Endothelial cell of umbilical vein (primary cell): ENCODE measurements around the gene TMEM207. TPM values are rescaled to one million over a fixed set of nuclear protein-coding genes. Genes with fewer than 3 reads are reported as not detected.
A peak's percentile ranks its signal among the peaks of the same experiment; 100 is the strongest.

Experiments used
- BruUV-seq: library from RNA; stranded (reverse); fragments of 400-500 nt; replicated peaks from 2 replicates; lab custom pipeline; 2021; lab: Mats Ljungman, UMichigan
- CTCF ChIA-PET: fragments of 300-600, 350-600 bp; sonication (Branson Sonifier 250); formaldehyde crosslinking; loops from one replicate; lab custom pipeline; 2021; ENCODE audit warnings: antibody characterized with exemption, inconsistent platforms; lab: Charles Lee
- POLR2A ChIA-PET: fragments of 300-600, 350-600 bp; sonication (Branson Sonifier 250); formaldehyde crosslinking; loops from one replicate; lab custom pipeline; 2021; ENCODE audit warnings: antibody characterized with exemption, inconsistent platforms; lab: Charles Lee
- DNase-seq: peaks from one replicate; pipeline ENCODE4 v3.0.0-alpha.2; 2011; ENCODE audit warnings: low read depth, low spot score
- FAIRE-seq: peaks from 2 replicates; lab custom pipeline; 2011; peaks lifted over from hg19 to GRCh38; lab: Jason Lieb, UNC
- H2AFZ ChIP-seq: 2 replicates; pipeline ENCODE4 v1.6.0; 2012; ENCODE audit warnings: low read depth, low read length, control low read depth, inconsistent platforms
- H3K27ac ChIP-seq: 2 replicates; pipeline ENCODE4 v1.5.1; 2011; ENCODE audit warnings: low read depth, mild to moderate bottlenecking, control low read depth, low read length, moderate library complexity; ENCODE audit not compliant: insufficient read depth
- H3K27me3 ChIP-seq, 2 experiments: 2 replicates each; pipeline versions ENCODE4 v1.6.0 to v1.6.1; 2011; ENCODE audit warnings: low read length in 2 of 2, mixed read lengths in 1 of 2; ENCODE audit not compliant: control insufficient read depth in 2 of 2, insufficient read depth in 2 of 2
- H3K36me3 ChIP-seq, 2 experiments: 2 replicates in 1 of 2; 3 replicates in 1 of 2; pipeline ENCODE4 v1.5.1; 2011; ENCODE audit warnings: low read length in 2 of 2, mild to moderate bottlenecking in 1 of 2, moderate library complexity in 1 of 2; ENCODE audit not compliant: control insufficient read depth in 2 of 2, insufficient read depth in 2 of 2; ENCODE audit errors: extremely low read depth in 1 of 2
- H3K4me1 ChIP-seq: 3 replicates; pipeline ENCODE4 v1.5.1; 2011; ENCODE audit warnings: mild to moderate bottlenecking, low read length; ENCODE audit not compliant: control insufficient read depth, insufficient read depth; ENCODE audit errors: extremely low read depth
- H3K4me2 ChIP-seq: 2 replicates; pipeline ENCODE4 v1.6.1; 2011; ENCODE audit warnings: low read length, control low read depth, mixed read lengths; ENCODE audit not compliant: insufficient read depth
- H3K4me3 ChIP-seq, 3 experiments: fragments of 200-600 bp in 1 of 3; sonication (generic), shearing (Covaris generic) in 1 of 3; replicated peaks in 1 of 3; 2 replicates each; pipeline ENCODE4 v1.5.1; 2011 to 2016; ENCODE audit warnings: control low read depth in 3 of 3, low read length in 3 of 3, mild to moderate bottlenecking in 2 of 3, inconsistent platforms in 1 of 3, low read depth in 1 of 3, moderate library complexity in 1 of 3; ENCODE audit not compliant: insufficient read depth in 1 of 3
- H3K79me2 ChIP-seq: 2 replicates; pipeline ENCODE4 v1.6.0; 2012; ENCODE audit warnings: low read length, inconsistent platforms; ENCODE audit not compliant: control insufficient read depth, insufficient read depth
- H3K9ac ChIP-seq: replicated peaks from 2 replicates; pipeline ENCODE3; 2011; ENCODE audit warnings: low read length, control low read depth; ENCODE audit not compliant: insufficient read depth; ENCODE audit errors: extremely low read depth
- H3K9me1 ChIP-seq: replicated peaks from 3 replicates; pipeline ENCODE4 v1.6.0; 2011; ENCODE audit warnings: mild to moderate bottlenecking, low read length; ENCODE audit not compliant: control insufficient read depth, insufficient read depth; ENCODE audit errors: extremely low read depth
- H3K9me3 ChIP-seq: replicated peaks from 2 replicates; pipeline ENCODE4 v1.5.1; 2012; ENCODE audit warnings: low read length, inconsistent platforms; ENCODE audit not compliant: control insufficient read depth, insufficient read depth
- H4K20me1 ChIP-seq: replicated peaks from 2 replicates; pipeline ENCODE3; 2011; ENCODE audit warnings: mild to moderate bottlenecking, low read length; ENCODE audit not compliant: control insufficient read depth, insufficient read depth; ENCODE audit errors: extremely low read depth
- CTCF ChIP-seq, 2 donors: IDR thresholded peaks; 1 replicate in 1 of 2; 2 replicates in 1 of 2; pipeline ENCODE4 v1.5.1; 2011; ENCODE audit warnings: low read length in 2 of 2, mild to moderate bottlenecking in 2 of 2, moderate library complexity in 2 of 2, control low read depth in 1 of 2, inconsistent platforms in 1 of 2, low read depth in 1 of 2; ENCODE audit not compliant: insufficient read depth in 1 of 2; ENCODE audit errors: extremely low read depth in 1 of 2
- EZH2 ChIP-seq: IDR thresholded peaks from 2 replicates; pipeline ENCODE4 v1.6.1; 2012; ENCODE audit warnings: borderline replicate concordance, low read depth, mild to moderate bottlenecking, moderate library complexity, low read length, inconsistent platforms; ENCODE audit not compliant: severe bottlenecking
- FOS ChIP-seq: IDR thresholded peaks from 2 replicates; pipeline ENCODE4 v1.6.1; 2011; ENCODE audit warnings: mild to moderate bottlenecking, low read length, moderate library complexity, borderline replicate concordance; ENCODE audit not compliant: insufficient read depth
- GATA2 ChIP-seq: IDR thresholded peaks from 2 replicates; pipeline ENCODE4 v1.7.0; 2011; ENCODE audit warnings: low read depth, mild to moderate bottlenecking, moderate library complexity, mixed read lengths, low read length; ENCODE audit not compliant: insufficient read length, insufficient read depth
- JUN ChIP-seq: IDR thresholded peaks from 2 replicates; pipeline ENCODE4 v1.6.1; 2011; ENCODE audit warnings: borderline replicate concordance, low read depth; ENCODE audit not compliant: insufficient read length, insufficient read depth
- MAX ChIP-seq: IDR thresholded peaks from 2 replicates; pipeline ENCODE4 v1.6.1; 2011; ENCODE audit not compliant: insufficient read depth, insufficient read length
- MYC ChIP-seq: IDR thresholded peaks from one replicate; pipeline ENCODE4 v1.6.1; 2011; ENCODE audit warnings: mild to moderate bottlenecking, low read depth, low read length
- POLR2A ChIP-seq: IDR thresholded peaks from 2 replicates; pipeline ENCODE4 v1.6.1; 2012; ENCODE audit warnings: low read depth, mild to moderate bottlenecking, control low read depth, low read length
- POLR2AphosphoS5 ChIP-seq: IDR thresholded peaks from 2 replicates; pipeline ENCODE4 v1.6.1; 2012; ENCODE audit warnings: low read depth, mild to moderate bottlenecking, control low read depth, low read length, moderate library complexity; ENCODE audit not compliant: insufficient read depth
- dilution Hi-C: fragments of 300-500 bp; cut with MboI; formaldehyde crosslinking; loops from one replicate; pipeline ENCODE4 v1.15.0; 2019; ENCODE audit warnings: low sequenced_read_pairs; ENCODE audit not compliant: extremely low pct_ligation_motif_present
- intact Hi-C: fragments of 100-400 bp; cut with micrococcal nuclease; formaldehyde crosslinking; loops from one replicate; pipeline ENCODE4 v1.10.0; 2022
- polyA plus RNA-seq, 4 experiments: library from polyadenylated mRNA; depleted of rRNA in 3 of 4; stranded (reverse) in 3 of 4; unstranded in 1 of 4; fragments of >200 nt; gene quantifications; 2 replicates each; pipeline versions ENCODE4 v1.2.1 to v1.2.3, GENCODE V29; 2011 to 2012; ENCODE audit warnings: missing spikeins in 1 of 4
- total RNA-seq: library from RNA; stranded (reverse); gene quantifications from 2 replicates; pipeline ENCODE4 v1.2.3, GENCODE V29; 2021

TMEM207 gene
- total and polyA plus RNA-seq, 2 donors (not counting 3 experiments of a cell fraction or from before 2014, with no cell fraction given), result not detected

GRCh38 chr3:190401963-190402362 lies 47.7 kb downstream of the TMEM207 start:
- H3K4me3 ChIP-seq, result no peak overlapping the region
- H3K4me2 ChIP-seq, result peak overlapping the region; percentile 51
- intact Hi-C loops, result loop anchor here (1.0 kb wide), 2 partner anchors 16 to 57 kb away; no protein-coding TSS in a partner anchor
- H3K79me2 ChIP-seq, result no peaks in the 10 kb centered on the region
- H3K4me1 ChIP-seq, result peaks cover 13% of the 10 kb centered on the region
- BruUV-seq, result no TSS peak
- CTCF ChIA-PET, result interaction anchor here (0.7 to 4.9 kb wide), 14 partner anchors 9 to 441 kb away, joined by 3 to 17 read pairs (median 5); no protein-coding TSS in a partner anchor
- peak overlapping the region; percentile 25 for H3K9ac ChIP-seq
- peak overlapping the region; percentile 61 for H3K27ac ChIP-seq
- peak overlapping the region; percentile 73 for H2AFZ ChIP-seq
- peak; percentile 86 for FAIRE-seq
- peak; percentile 77 for DNase-seq
- no peaks in the 10 kb centered on the region for H3K27me3 ChIP-seq
- no peaks in the 10 kb centered on the region for H4K20me1 ChIP-seq
- peak; percentile 58 for TF ChIP-seq FOS
- peak; percentile 60 for TF ChIP-seq JUN
- TF ChIP-seq POLR2AphosphoS5, result peak; percentile 46
- no peak for TF ChIP-seq POLR2A
- peak; percentile 65 for TF ChIP-seq GATA2
- H3K36me3 ChIP-seq, result no peaks in the 10 kb centered on the region
- POLR2A ChIA-PET, result no interaction called here
- H3K9me3 ChIP-seq, result no peaks in the 10 kb centered on the region
- no peaks in the 10 kb centered on the region for H3K9me1 ChIP-seq
- dilution Hi-C loops, result no loop called here

GRCh38 chr3:190399677-190400076 lies 50.0 kb downstream of the TMEM207 start:
- Histone ChIP-seq H2AFZ (no peak overlapping the region), H3K4me3 (no peak overlapping the region), H3K79me2 (no peaks in the 10 kb centered on the region), H4K20me1 (no peaks in the 10 kb centered on the region), H3K27me3 (no peaks in the 10 kb centered on the region), H3K9me3 (no peaks in the 10 kb centered on the region), H3K27ac (no peak overlapping the region), H3K4me1 (peaks cover 13% of the 10 kb centered on the region), H3K36me3 (no peaks in the 10 kb centered on the region), H3K4me2 (no peak overlapping the region), H3K9ac (no peak overlapping the region), H3K9me1 (no peaks in the 10 kb centered on the region)
- dilution Hi-C loops, result no loop called here
- no peak for FAIRE-seq
- TF ChIP-seq GATA2 (no peak), POLR2AphosphoS5 (no peak), FOS (no peak), MYC (no peak), EZH2 (no peak), JUN (no peak), MAX (no peak), CTCF (IDR thresholded peaks at IDR 0.05; ENCODE audit: extremely low read depth in 1 of 2, insufficient read depth in 1 of 2, low read depth in 1 of 2, low read length in 2 of 2) (no peak), POLR2A (no peak)
- intact Hi-C loops, result no loop called here
- BruUV-seq, result no TSS peak
- CTCF ChIA-PET, result interaction anchor here (1.1 to 1.4 kb wide), 2 partner anchors 13 to 26 kb away, joined by 3 to 5 read pairs; no protein-coding TSS in a partner anchor
- no peak for DNase-seq
- POLR2A ChIA-PET, result no interaction called here
